Stimulated activated CD4-positive, alpha-beta T cell treated with anti-CD3 and anti-CD28 coated beads, Interleukin-2, amount 100 ng/mL, for 48 hours (primary cell): Measurements from ENCODE around the gene AUTS2.
"Not testable (repeated sequence)": the region's sequence is repeated elsewhere in the genome, so short reads cannot be mapped to it uniquely, and the experiment has no call there.

Experiments
- DNase-seq, 2 donors: peaks; one replicate each; pipeline ENCODE4 v3.0.0-alpha.2; 2020

Gene AUTS2

DNA sequence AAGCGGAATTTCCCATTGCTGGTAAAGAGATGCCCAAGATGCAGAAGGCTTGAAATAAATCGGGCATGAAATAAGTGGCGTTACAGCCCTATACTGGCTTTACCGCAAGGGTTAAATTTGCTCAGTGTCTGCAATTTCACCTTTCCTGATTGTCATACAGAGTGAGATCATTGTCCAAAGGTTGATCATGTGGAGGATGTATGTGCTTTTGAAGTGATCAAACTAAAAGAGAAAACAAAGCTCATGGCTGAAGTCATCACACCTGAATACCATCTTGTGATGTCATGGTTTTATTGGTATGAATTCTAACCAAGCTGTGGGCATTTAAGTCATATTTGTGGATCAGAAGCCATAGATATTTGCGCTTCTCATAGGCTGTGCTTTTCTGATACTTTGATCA lies 635.5 kb downstream of the AUTS2 start:
- no peak for DNase-seq

DNA sequence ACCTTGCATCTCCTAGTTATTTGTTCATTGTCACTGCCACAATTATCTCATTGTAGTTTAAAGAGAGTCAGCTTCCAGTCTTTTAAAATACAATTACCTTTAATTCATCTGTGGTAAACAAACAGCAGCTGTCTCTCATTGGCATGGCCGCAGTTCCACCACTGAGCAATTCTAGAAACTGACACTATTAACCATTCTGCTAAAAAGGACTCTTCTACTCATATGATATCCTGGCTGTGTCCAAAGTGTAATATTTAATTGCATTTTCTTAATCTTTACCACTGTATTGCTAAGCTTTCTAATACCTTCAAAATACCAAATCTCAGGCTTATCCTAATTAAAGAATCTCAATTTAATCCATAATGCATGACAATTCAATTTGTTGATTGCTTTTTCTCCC lies 639.0 kb downstream of the AUTS2 start:
- no peak for DNase-seq

- no peak for DNase-seq
Observed at GRCh38 chr7:70237831-70238575, 639.7 kb downstream of the AUTS2 start.

GRCh38 chr7:70239918-70240317 lies 641.6 kb downstream of the AUTS2 start:
- no peak for DNase-seq

GRCh38 chr7:70240873-70241272 lies 642.6 kb downstream of the AUTS2 start:
- no peak for DNase-seq

DNA sequence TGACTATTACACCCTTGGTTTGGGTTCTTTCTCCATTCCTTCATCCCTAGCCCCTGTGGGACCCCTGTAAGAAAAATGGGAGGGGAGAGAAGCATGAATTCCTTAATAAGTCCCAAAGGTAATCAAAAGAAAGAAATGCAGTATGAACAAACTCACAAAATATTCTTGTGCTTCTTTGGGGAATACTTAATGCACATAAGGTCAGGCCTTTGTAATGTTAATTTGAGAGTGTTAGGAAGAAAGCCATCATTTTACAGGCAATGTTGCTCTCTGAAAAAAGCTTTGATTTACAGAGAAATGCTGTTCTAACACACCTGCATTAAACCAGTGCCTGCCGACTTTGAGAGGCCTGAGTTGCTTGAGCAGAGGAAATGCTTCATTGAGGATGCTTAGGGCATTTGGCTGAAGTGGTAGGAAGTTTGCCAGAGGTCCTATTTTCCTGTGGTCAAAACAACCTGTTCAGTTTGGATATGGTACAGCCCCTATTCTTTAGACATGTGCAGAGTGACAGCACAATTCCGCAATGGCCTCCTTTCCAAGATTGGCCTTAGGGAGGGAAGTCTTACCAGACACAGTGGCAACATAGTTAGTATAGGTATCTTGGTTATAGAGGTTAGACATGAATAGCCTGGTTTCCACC lies 643.4 kb downstream of the AUTS2 start:
- DNase-seq: no peak

DNA sequence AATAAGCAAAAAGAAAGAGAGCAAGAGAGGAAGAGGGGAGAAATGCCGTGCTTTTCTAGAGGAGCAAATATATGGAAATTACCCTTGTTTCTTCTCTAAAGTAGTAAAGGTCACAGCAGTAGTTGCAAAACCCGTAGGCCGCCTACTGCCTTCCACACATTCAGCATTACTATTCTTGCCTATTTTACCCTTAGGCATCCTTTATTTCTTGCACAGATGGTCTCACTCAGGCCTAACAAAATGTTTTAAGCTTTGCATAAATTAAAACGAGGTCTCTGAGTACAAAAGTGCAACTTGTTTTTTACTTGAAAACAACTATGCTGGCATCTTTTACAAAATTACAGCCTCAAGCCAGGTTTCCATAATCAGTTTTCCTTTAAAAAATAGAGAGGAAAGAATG lies 644.6 kb downstream of the AUTS2 start:
- DNase-seq: no peak

DNA sequence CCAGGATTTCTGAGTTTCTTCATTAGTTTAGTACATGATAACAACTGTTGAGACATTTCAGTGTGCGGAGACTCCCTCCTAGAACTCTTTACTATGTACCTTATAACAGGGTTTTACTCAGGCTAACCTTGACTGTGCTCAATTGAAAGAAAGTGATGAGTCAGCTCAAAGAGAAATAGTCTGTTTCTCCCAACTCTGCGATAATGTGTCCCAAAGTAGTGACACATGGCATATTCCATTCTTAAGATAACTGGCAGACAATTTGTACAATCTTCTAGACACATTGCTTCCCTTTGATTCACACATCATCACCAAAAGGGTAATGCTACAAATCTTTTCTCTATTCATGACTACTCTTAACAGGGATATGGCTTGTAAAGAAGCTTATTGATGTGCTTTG lies 645.2 kb downstream of the AUTS2 start:
- DNase-seq: no peak

GRCh38 chr7:70257921-70258320 lies 659.6 kb downstream of the AUTS2 start:
- no peak for DNase-seq

- DNase-seq: no peak
Observed at GRCh38 chr7:70259502-70259901, 661.2 kb downstream of the AUTS2 start.

DNA sequence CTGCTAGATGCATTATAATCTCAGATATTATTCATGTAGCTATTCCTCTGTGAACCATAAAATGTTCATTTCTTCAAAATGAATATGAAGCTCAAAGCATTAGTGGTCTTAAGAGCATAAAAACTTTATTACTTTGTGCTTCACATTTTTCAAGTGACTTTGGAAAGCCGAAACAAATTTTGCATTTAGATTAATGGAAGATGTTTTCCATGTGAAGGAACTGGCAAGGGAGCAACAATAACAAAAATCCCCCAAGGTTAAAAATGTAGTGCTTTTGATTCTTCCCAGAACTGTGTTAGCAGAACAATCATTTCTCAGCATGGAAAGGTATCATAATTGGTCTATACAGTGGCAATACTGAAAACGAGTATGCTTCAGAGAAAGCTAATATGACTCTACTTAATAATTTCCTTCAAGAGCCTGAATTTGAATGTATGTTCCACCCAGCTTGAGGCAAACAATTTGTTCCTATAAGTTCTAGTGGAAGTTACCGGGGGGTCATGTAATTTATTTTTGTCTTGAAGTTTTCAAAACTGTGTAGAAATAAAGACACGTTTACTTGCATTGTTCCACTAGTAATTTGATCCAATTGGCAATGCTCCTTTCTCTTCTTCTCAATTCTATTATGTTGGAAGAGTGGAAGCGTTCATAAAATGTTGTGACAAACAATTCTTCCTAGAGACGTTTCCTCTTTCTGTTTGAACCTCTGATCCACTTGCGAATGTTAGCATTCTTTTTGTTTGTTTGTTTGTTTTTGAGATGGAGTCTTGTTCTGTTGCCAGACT lies 665.4 kb downstream of the AUTS2 start:
- DNase-seq: no peak

GRCh38 chr7:70266186-70266585 lies 667.9 kb downstream of the AUTS2 start:
- no peak for DNase-seq

DNA sequence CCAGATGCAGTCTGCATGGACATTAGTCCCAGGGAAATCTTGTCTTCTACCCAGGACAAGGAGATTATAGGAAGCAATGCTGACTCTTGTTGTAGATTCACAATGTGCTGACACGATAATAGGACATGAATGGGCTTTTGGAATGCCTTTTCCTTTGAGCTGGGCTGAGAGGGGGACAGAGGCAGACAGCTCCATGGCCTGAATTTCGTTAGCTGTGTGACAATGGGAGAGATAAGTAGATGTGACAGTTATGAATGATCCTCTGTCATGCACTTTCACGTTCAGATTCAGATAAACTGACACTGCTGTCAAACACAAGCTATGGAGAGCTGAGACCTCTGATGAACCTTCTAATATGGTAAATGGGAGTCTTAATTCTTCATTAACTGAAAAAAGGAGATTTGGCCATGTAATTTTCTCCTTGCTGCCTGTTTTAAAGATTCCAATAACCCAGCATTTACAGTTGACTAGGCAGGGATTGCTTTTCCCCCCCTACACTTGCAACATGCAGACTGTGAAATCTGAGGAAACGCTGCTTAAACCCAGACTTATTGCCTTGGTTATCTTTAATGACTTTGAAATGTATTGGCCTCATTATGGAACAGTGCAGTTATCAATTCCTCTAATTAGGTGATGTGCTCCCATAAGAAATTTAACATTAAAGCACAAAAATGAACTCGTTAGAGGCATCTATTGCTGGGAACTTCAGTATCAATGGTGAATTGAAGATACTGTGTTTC lies 669.3 kb downstream of the AUTS2 start:
- no peak for DNase-seq

- DNase-seq: no peak
Observed at GRCh38 chr7:70268179-70268578, 669.9 kb downstream of the AUTS2 start.

GRCh38 chr7:70270149-70270548 lies 671.9 kb downstream of the AUTS2 start:
- no peak for DNase-seq

GRCh38 chr7:70271617-70272081 lies 673.4 kb downstream of the AUTS2 start:
- DNase-seq: no peak

DNA sequence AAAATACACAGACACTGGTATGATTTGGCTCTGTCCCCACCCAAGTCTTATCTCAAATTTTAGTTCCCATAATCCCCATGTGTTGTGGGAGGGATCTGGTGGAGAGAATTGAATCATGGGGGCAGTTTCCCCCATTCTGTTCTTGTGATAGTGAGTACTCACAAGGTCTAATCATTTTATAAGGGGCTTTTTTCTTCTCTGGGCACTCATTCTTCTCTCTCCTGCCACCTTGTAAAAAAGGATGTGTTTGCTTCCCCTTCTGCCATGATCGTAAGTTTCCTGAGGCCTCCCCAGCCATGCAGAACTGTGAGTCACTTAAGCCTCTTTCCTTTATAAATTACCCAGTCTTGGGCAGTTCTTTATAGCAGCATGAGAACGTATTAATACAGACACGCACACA lies 677.3 kb downstream of the AUTS2 start:
- not testable (repeated sequence) for DNase-seq

- no peak for DNase-seq
Observed at GRCh38 chr7:70285187-70285586, 686.9 kb downstream of the AUTS2 start.

DNA sequence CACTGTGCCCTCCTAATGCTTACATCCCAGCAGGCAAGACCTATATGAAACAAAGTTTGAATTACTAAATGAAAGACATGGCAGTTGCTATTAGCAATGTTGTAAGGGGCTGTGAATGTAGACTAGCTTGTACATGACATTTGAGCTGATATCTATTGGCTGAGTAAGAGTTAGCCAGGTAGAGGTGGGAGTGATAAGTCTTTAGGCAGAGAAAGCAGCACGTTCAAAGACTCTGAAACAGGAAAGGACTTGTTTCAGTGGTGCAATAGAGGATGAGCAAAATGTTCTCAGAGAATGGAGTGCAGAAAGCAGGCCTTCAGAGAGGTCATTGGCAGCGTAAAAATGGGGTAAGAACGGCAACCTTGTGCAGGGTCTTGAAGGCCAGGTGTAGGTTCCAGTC lies 687.6 kb downstream of the AUTS2 start:
- DNase-seq: no peak

DNA sequence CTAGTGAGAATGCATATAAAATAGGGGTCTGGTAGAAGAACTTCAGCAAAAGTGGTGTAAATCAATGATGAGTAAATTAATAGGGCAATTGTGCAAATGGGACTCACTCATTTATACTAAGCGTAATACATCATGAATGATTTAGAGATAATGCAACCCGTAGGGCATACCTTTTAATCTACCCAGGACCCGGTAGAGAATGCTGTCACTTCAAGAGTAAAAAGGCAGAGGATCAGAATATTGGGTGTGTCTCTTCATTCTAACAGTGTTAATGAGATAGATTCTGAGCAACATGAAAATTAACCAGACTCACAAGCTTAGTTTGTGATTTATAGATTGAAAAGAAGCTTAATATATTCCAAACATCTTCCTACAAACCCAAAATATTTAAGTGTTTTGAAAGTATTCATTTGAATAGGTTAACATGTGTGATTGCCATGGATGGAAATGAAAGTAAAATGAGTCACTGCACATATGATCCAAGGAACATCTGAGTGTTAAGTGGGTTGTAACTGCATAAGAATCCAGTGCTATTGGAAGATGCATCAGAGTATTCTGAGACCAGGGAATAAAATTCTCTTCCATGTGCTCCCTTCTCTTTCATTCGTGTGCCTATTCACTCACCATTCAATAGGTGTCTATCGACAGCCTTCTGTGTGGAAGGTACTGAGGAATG lies 690.6 kb downstream of the AUTS2 start:
- no peak for DNase-seq

DNA sequence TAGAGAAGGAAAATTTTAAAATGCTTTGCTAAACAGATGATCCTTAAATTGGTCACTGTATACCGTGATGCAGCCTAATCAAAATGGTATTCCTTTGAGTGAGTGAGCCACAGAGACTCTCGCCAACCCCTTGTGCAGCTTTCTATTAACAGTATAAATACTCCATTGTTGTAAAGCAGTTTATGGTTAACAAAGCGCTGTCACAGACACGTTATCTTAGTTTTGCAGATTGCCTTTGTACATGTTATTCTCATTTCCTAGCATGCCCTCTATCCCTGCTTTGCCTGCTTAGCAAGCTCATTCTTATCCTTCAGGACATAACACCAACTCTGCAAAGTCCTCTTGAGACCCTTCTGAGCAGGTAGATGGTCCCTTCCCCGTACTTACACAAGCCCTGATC lies 694.4 kb downstream of the AUTS2 start:
- DNase-seq: no peak

GRCh38 chr7:70294211-70294911 lies 696.1 kb downstream of the AUTS2 start:
- no peak for DNase-seq
